ENCODE results near the gene MLXIP.

DNA sequence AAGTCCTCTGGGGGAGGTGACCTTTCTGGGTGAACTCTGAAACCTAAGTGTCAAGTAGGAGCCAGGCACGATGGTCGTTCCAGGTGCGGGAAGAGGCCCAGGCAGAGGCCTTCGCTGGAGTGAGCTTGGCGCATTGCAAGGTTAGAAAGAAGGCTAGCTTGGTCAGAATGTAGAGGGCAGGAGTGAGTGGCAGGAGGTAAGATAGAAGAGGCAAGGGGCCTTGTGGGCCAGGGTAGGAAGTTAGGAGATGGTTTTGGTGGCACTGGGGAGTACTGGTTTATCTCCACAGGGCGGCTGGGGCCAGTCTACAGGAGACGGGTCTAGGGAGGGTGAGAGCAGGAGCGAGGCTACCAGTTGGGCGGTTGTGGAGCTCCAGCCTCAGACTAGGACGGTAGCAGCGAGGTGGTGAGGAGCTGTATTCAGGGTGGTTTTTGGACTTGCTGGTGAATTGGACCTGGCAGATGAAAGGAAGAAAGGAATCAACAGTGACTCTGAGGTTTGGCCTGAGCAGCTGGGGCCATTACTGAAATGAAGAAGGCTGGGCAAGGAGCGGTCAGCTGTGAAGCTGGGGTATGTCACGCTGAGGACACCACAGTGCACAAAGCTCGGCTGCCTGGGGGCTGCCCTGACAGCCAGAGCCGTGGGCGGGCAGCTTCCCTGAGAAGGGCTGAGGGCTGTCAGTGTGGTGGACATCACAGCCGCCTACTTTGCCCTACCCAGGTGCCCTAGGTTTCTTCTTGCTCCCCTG, 9.0 kb downstream of the MLXIP start:
- TF ChIP-seq, protein P1, sequence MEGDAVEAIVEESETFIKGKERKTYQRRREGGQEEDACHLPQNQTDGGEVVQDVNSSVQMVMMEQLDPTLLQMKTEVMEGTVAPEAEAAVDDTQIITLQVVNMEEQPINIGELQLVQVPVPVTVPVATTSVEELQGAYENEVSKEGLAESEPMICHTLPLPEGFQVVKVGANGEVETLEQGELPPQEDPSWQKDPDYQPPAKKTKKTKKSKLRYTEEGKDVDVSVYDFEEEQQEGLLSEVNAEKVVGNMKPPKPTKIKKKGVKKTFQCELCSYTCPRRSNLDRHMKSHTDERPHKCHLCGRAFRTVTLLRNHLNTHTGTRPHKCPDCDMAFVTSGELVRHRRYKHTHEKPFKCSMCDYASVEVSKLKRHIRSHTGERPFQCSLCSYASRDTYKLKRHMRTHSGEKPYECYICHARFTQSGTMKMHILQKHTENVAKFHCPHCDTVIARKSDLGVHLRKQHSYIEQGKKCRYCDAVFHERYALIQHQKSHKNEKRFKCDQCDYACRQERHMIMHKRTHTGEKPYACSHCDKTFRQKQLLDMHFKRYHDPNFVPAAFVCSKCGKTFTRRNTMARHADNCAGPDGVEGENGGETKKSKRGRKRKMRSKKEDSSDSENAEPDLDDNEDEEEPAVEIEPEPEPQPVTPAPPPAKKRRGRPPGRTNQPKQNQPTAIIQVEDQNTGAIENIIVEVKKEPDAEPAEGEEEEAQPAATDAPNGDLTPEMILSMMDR (IDR thresholded peaks at IDR 0.05; ENCODE audit: low read length), result no peak
- TF ChIP-seq EZH2 (optimal IDR thresholded peaks at IDR 0.05; ENCODE audit: low read depth, low read length) (no peak), EZH2phosphoT487 (IDR thresholded peaks at IDR 0.05; ENCODE audit: low read length) (no peak)

Data from MM.1S (cell line).